Measurements from ENCODE around the gene CSK.

GRCh38 chr15:74827614-74828013 lies 45.7 kb downstream of the CSK start:
- no peak for TF ChIP-seq TAF1 (IDR thresholded peaks at IDR 0.05; ENCODE audit: low read depth, low read length)
- no peak for TF ChIP-seq POLR2AphosphoS5 (IDR thresholded peaks at IDR 0.05; ENCODE audit: low read depth, low read length)
- TF ChIP-seq POLR2A (IDR thresholded peaks at IDR 0.05; ENCODE audit: low read depth, low read length): no peak

All from GM12891 (cell line).